ENCODE results near the gene SULT1C2. TPM values are rescaled to one million over a fixed set of nuclear protein-coding genes. Genes with fewer than 3 reads are reported as not detected.

SULT1C2 gene
- not detected in 2 replicates for total RNA-seq

GRCh38 chr2:108288534-108289106, at the start of gene SULT1C2:
Gene SULT1C2, plus strand, starts transcription at chr2:108288895. Its CDS starts 4,773 bp downstream, at chr2:108293668.

GRCh38 chr2:108239786-108240185, 48.9 kb upstream of the SULT1C2 start, which contains the start of gene SULT1C3:
Gene SULT1C3, plus strand, starts transcription at chr2:108239968. Its CDS starts 7,227 bp downstream, at chr2:108247195.

Other genes with a start within 250 kb of the SULT1C2 start
- gene SULT1C3, start 48.9 kb upstream of the SULT1C2 start, total RNA-seq, result not detected in 2 replicates
- 4.3 and 9.3 TPM in 2 replicates for gene SULT1C4, start 89.1 kb downstream of the SULT1C2 start, total RNA-seq
- 16.7 and 26.1 TPM in 2 replicates for gene GCC2, start 160.3 kb downstream of the SULT1C2 start, total RNA-seq
- gene LIMS1, start 245.6 kb downstream of the SULT1C2 start, total RNA-seq, result 136 and 201 TPM in 2 replicates

All from endothelial cell of coronary artery (primary cell).